OCI-LY7 (cell line): ENCODE data around the gene ZFP36L1. TPM values are rescaled to one million over a fixed set of nuclear protein-coding genes. Genes with fewer than 3 reads are reported as not detected.

ENCODE experiments used
- BruUV-seq: library from RNA; stranded (reverse); fragments of 400-500 nt; replicated peaks from 2 replicates; lab custom pipeline; 2021; lab: Mats Ljungman, UMichigan
- CTCF ChIA-PET: fragments of 300-600 bp; sonication (Branson Sonifier 250); formaldehyde crosslinking; loops from one replicate; lab custom pipeline; 2022; ENCODE audit warnings: antibody characterized with exemption; ENCODE audit not compliant: unreplicated experiment; lab: Charles Lee
- POLR2A ChIA-PET: fragments of 300-600 bp; sonication (Branson Sonifier 250); formaldehyde crosslinking; loops from one replicate; lab custom pipeline; 2022; ENCODE audit warnings: antibody characterized with exemption; lab: Charles Lee
- DNase-seq: peaks from one replicate; pipeline ENCODE4 v3.0.0-alpha.2; 2015; ENCODE audit warnings: low spot score
- H2AFZ ChIP-seq: fragments of 200-600 bp; sonication (generic), shearing (Covaris generic); 2 replicates; pipeline ENCODE4 v1.6.1; 2014; ENCODE audit warnings: mild to moderate bottlenecking, antibody characterized with exemption, low read length, moderate library complexity
- H3K27ac ChIP-seq: fragments of 200-600 bp; sonication (generic); 2 replicates; pipeline ENCODE4 v1.5.1; 2014; ENCODE audit warnings: mixed run types, low read depth, mild to moderate bottlenecking, moderate library complexity, low read length, inconsistent platforms; ENCODE audit not compliant: poor library complexity, severe bottlenecking
- H3K36me3 ChIP-seq: fragments of 200-600 bp; sonication (generic); 2 replicates; pipeline ENCODE4 v1.6.1; 2014; ENCODE audit warnings: mild to moderate bottlenecking, antibody characterized with exemption, low read length, moderate library complexity, mixed read lengths; ENCODE audit not compliant: insufficient read depth
- H3K4me1 ChIP-seq: fragments of 200-600 bp; sonication (generic); 2 replicates; pipeline ENCODE4 v1.5.1; 2014; ENCODE audit warnings: mild to moderate bottlenecking, low read length; ENCODE audit not compliant: insufficient read depth, poor library complexity, severe bottlenecking
- H3K4me2 ChIP-seq: fragments of 200-600 bp; sonication (generic); 2 replicates; pipeline ENCODE4 v1.6.1; 2014; ENCODE audit warnings: mild to moderate bottlenecking, low read length
- H3K4me3 ChIP-seq: fragments of 200-600 bp; sonication (generic); 2 replicates; pipeline ENCODE4 v1.5.1; 2014; ENCODE audit warnings: mild to moderate bottlenecking, low read depth, low read length; ENCODE audit not compliant: poor library complexity, severe bottlenecking
- H3K79me2 ChIP-seq: fragments of 200-600 bp; sonication (generic); 2 replicates; pipeline ENCODE4 v1.6.1; 2016; ENCODE audit warnings: low read depth, mild to moderate bottlenecking, low read length, moderate library complexity, mixed read lengths; ENCODE audit not compliant: insufficient read depth
- H3K9me2 ChIP-seq: fragments of 200-600 bp; sonication (generic); 2 replicates; pipeline ENCODE4 v1.6.1; 2016; ENCODE audit warnings: mild to moderate bottlenecking, low read length, mixed read lengths; ENCODE audit not compliant: insufficient read depth
- H3K9me3 ChIP-seq: fragments of 200-600 bp; sonication (generic); 2 replicates; pipeline ENCODE4 v1.6.1; 2014; ENCODE audit warnings: mild to moderate bottlenecking, mixed run types, low read length, mixed read lengths
- H4K20me1 ChIP-seq: fragments of 200-600 bp; sonication (generic); 2 replicates; pipeline ENCODE4 v1.6.1; 2014; ENCODE audit warnings: mild to moderate bottlenecking, antibody characterized with exemption, low read length, moderate library complexity, mixed read lengths; ENCODE audit not compliant: insufficient read depth
- CTCF ChIP-seq: fragments of 200-600 bp; sonication (generic); conservative IDR thresholded peaks from 2 replicates; pipeline ENCODE4 v1.5.1; 2014; ENCODE audit warnings: mild to moderate bottlenecking, antibody characterized with exemption, low read length, moderate library complexity, mixed read lengths
- EZH2phosphoT487 ChIP-seq: fragments of 200-600 bp; sonication (generic); IDR thresholded peaks from 2 replicates; pipeline ENCODE4 v1.6.1; 2018; ENCODE audit warnings: low read depth, borderline replicate concordance, mild to moderate bottlenecking, mixed run types, antibody characterized with exemption, low read length, moderate library complexity, mixed read lengths
- intact Hi-C: fragments of 100-400 bp; cut with micrococcal nuclease; formaldehyde crosslinking; loops from one replicate; pipeline ENCODE4 v1.10.0; 2022; ENCODE audit not compliant: unreplicated experiment
- total RNA-seq, 2 experiments: library from RNA; depleted of rRNA in 1 of 2; stranded (reverse); fragments of >200 nt in 1 of 2; shearing (Covaris generic) in 1 of 2; gene quantifications; 2 replicates each; pipeline ENCODE4 v1.2.3, GENCODE V29; 2014 to 2022

The ZFP36L1 gene
- total RNA-seq, 2 experiments from 2014 or later, result 24.2 to 57.0 TPM

- H3K36me3 ChIP-seq, result no peaks in the 10 kb centered on the region
- peaks cover 12% of the 10 kb centered on the region; the same call in 1 of the 2 replicates for H3K9me3 ChIP-seq
- no peaks in the 10 kb centered on the region for H3K79me2 ChIP-seq
- no peak overlapping the region for H2AFZ ChIP-seq
- POLR2A ChIA-PET, result no interaction called here
- no peaks in the 10 kb centered on the region for H4K20me1 ChIP-seq
- no peak overlapping the region for H3K4me3 ChIP-seq
- H3K27ac ChIP-seq, result no peak overlapping the region
- DNase-seq, result no peak
- intact Hi-C loops, result loop anchor here (5.0 kb wide), 1 partner anchor 899 kb away; no protein-coding TSS in a partner anchor
- no peak overlapping the region for H3K4me2 ChIP-seq
- TF ChIP-seq CTCF (no peak), EZH2phosphoT487 (no peak)
- no TSS peak for BruUV-seq
- CTCF ChIA-PET, result no interaction called here
- H3K4me1 ChIP-seq, result peaks cover 5% of the 10 kb centered on the region
- no peaks in the 10 kb centered on the region for H3K9me2 ChIP-seq
Observed at GRCh38 chr14:68841016-68841809, 48.3 kb upstream of the ZFP36L1 start.

- TF ChIP-seq CTCF (no peak), EZH2phosphoT487 (no peak)
- DNase-seq, result no peak
- ChIA-PET POLR2A (no interaction called here), CTCF (no interaction called here)
- intact Hi-C loops, result loop anchor here (5.0 kb wide), 1 partner anchor 898 kb away; no protein-coding TSS in a partner anchor
- Histone ChIP-seq H3K4me1 (peaks cover 5% of the 10 kb centered on the region), H3K27ac (no peak overlapping the region), H4K20me1 (no peaks in the 10 kb centered on the region), H3K9me3 (peaks cover 19% of the 10 kb centered on the region; the same call in 1 of the 2 replicates), H2AFZ (no peak overlapping the region), H3K4me2 (no peak overlapping the region), H3K36me3 (no peaks in the 10 kb centered on the region), H3K9me2 (no peaks in the 10 kb centered on the region), H3K79me2 (no peaks in the 10 kb centered on the region), H3K4me3 (no peak overlapping the region)
- no TSS peak for BruUV-seq
Observed at GRCh38 chr14:68840454-68840853, 47.6 kb upstream of the ZFP36L1 start.

- CTCF ChIA-PET, result no interaction called here
- BruUV-seq, result no TSS peak
- Histone ChIP-seq H3K36me3 (no peaks in the 10 kb centered on the region), H2AFZ (no peak overlapping the region), H3K4me2 (no peak overlapping the region), H4K20me1 (no peaks in the 10 kb centered on the region), H3K9me3 (peaks cover 21% of the 10 kb centered on the region; the same call in 1 of the 2 replicates), H3K4me1 (peaks cover 6% of the 10 kb centered on the region), H3K9me2 (no peaks in the 10 kb centered on the region), H3K79me2 (no peaks in the 10 kb centered on the region), H3K27ac (no peak overlapping the region), H3K4me3 (no peak overlapping the region)
- DNase-seq, result no peak
- TF ChIP-seq CTCF, result no peak
- no peak for TF ChIP-seq EZH2phosphoT487
- intact Hi-C loops, result no loop called here
- POLR2A ChIA-PET, result no interaction called here
Observed at GRCh38 chr14:68836082-68836481, 43.2 kb upstream of the ZFP36L1 start.
